ENCODE measurements around the gene ZNF438.
"Not testable (repeated sequence)": the region's sequence is repeated elsewhere in the genome, so short reads cannot be mapped to it uniquely, and the experiment has no call there.

Gene ZNF438

DNA sequence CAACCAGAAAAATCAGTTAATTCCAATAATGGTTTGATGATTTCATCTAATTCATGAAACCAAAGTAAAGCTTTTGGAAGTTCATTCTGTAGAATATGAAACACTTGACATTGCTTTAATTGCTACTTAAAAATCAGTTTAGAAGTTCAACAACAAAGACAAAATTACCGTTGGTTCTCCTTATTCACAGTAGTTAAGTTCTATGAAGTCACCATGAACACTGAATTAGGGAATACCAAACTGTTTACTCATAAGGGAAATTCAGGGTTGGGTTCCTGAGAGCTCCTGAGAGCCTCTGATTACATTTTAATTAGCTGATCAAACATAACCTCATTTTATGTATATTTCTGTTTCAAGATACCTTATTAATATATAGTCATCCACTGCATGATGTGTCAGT, 46.2 kb downstream of the ZNF438 start:
- DNase-seq (ENCODE audit: low read depth in 2 of 2) = no peak

DNA sequence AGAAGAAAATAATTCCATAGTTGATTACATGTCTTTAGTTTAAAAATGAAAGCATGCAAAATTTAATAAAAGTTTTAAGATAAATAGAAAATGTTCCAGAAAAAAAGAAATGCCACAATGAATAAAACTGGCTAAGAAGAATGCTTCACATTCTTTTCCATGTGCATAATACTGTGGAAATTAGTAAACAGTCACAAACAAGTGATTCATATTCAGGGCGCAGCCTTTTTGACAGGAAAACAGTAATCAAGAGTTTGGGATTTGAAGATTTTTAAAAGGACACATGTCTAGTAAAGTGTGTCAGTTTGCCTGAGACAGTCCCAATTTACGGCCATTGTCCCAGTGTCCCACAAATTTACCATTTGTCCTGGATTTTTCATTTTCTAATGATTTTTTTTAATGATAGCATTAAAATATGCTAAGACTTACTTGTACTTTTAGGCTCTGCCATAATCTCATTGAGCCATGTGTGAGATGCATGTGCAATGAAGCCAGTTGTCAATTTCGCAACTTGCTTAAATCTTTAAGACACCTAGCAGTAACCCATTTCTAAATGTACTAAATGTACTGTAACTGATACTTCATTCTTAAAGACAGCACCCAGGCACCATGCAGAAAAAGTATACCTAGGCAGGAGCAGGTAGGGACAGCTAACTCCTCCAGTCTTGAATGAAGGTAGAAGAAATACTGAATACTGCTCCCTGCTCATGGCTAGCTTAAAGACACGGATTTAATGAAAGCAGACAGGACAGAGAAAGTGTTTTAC, 46.9 kb downstream of the ZNF438 start:
- no peak for DNase-seq (ENCODE audit: low read depth in 2 of 2)

DNA sequence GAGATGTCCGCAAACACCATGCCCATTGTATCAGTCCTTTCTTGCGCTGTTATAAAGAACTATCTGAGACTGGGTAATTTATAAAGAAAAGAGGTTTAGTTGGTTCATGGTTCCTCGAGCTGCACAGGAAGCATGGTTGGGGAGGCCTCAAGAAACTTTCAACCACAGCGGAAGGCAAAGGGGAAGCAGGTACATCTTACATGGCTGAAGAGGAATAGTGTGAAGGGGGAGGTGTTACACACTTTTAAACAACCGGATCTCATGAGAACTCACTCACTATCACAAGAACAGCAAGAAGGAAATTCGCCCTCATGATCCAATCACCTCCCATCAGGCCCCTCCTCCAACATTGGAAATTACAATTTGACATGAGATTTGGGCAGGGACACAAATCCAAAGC, 48.5 kb downstream of the ZNF438 start:
- not testable (repeated sequence) for DNase-seq (ENCODE audit: low read depth in 2 of 2)

DNA sequence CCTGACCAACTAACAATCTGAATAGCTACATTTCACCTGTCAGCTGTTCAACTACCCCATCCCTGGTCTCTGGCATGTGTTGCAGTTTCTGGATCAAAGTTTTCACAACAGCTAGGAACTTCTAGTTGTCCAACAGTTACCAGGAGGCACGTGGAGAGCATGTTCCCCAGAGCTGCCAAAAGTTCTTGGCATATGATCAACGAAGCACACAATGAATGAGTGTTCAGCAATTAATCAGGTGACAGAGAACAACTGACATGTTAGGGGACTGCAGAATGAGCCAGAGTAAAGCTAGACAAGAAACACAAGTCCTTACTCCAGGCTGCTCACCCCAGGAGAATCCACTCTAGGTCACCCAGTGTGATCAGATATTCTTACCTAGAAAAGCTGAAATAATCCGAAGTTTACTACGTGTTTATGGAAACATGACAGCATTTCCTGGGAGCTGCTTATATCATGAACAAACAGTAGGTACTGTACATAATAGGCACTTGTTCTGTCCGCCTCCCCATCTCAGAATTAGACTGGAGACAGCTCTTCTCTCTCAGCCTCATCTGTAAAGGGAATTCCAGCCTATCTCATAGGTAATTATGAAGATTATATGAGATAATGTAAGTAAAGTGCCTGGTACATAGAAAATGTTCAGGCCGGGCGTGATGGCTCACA, 50.6 kb downstream of the ZNF438 start:
- no peak for DNase-seq (ENCODE audit: low read depth in 2 of 2)

DNA sequence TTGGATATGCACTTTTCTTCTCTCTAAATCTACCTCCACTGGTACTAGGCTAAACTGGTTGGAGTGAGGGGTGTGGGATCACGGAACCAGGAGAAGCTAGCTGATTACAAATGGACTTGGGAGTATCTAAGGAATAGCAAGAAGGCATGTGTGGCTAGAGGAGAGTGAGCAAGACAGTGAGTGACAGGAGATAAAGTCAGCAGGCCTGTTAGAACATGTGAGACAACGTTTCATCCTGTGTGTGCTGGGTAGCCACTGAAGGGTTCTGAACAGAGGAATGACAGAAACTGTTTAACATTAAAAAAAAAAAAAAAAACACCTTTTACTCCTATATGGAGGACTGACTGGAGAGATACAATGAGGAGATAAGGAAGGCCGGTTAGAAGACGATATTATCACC, 51.7 kb downstream of the ZNF438 start:
- DNase-seq (ENCODE audit: low read depth in 2 of 2) = no peak

DNA sequence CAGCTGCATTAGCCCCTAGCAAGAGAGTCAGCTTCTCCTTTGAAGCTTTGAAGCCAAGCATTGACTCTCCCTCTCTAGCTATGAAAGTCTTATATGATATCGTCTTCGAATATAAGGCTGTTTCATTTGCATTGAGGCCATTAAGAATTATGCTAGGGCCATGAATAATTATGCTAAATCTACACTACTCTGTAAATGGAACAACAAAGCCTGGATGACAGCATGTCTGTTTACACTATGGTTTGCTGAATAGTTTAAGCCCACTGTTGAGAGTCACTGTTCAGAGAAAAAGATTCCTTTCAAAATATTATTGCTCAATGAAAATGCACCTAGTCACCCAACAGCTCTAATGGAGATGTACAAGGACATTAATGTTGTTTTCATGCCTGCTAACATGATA, 52.8 kb downstream of the ZNF438 start:
- DNase-seq (ENCODE audit: low read depth in 2 of 2) = no peak

DNA sequence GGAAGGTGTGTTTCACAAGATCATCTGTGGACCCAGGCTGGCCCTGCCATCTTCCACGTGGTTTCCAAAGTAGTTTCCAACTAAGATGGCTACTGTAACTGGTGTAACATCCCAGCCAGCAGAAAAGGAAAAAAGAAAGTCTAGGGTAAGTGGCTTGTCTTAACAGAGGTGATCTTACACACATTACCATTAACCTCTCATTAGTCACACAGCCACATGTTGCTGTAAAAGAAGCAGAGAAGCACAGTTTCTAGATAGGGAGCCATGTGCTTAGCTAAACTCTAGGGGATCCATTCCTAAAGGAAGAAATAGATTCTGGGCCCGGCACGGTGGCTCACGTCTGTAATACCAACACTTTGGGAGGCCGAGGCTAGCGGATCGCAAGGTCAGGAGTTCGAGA, 54.3 kb downstream of the ZNF438 start:
- DNase-seq (ENCODE audit: low read depth in 2 of 2) = no peak

DNA sequence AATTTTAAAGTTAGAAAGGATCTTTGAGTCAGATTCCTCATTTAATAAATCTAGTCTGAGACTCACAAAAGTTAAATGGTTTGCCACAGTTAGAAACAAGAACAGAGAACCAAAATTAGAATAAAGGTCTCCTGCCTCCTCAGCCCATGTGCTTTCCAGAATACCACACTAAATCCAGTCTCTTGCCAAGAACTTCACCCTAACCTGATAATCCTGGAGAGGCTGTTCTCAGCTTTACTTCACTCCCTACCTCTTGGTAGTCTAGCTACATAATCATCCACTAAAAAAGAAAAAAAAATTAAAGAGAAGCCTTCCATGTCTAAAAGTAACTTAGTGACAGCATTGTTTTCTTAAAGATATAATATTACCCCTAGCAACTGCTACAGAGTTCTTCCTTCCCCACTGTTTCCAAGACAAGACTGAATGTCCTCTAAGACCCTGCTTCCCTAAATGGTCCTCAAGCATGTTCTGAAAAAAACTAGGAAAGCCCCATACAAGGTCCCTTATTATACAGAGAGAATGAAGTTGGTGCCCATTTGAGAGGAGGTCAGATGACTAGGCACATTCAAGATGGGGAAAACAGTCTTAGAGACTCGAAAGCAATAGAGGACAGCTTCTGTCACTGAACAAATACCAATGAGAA, 56.8 kb downstream of the ZNF438 start:
- DNase-seq (ENCODE audit: low read depth in 2 of 2) = no peak

DNA sequence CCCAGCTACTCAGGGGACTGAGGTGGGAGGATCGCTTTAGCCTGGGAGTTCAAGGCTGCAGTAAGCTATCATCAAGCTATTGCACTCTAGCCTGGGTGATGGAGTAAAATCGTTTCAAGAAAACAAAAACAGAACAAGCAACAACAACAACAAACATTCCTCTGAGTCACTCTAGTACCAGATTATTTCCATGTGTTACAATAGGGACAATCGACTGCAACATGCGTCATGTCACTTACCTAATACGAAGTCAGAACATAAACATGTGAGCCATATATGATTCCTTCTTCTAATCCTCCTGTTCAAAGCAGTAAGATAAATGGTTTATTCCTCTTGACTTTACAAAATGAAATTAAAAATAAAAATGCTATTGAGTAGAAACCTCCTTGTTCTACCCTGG, 57.3 kb downstream of the ZNF438 start:
- no peak for DNase-seq (ENCODE audit: low read depth in 2 of 2)

DNA sequence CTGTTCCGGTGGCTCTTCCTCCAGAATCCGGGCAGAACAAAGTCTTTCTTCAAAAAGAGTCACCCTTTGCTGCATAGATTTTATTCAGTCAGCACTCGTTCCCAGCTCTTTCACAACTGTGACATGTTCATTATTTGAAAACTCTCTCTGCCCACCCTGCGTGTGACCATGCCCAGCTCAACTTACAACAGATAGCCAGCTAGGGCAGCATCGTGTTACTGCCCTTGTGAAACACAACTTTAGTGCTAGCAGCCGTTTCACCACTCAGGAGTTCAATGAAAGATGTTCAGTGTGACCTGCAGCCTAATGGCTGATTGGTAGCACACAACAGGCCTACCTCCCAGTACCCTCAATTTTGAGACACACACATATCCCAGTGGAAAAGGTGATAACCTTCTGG, 57.9 kb downstream of the ZNF438 start:
- DNase-seq (ENCODE audit: low read depth in 2 of 2) = no peak

DNA sequence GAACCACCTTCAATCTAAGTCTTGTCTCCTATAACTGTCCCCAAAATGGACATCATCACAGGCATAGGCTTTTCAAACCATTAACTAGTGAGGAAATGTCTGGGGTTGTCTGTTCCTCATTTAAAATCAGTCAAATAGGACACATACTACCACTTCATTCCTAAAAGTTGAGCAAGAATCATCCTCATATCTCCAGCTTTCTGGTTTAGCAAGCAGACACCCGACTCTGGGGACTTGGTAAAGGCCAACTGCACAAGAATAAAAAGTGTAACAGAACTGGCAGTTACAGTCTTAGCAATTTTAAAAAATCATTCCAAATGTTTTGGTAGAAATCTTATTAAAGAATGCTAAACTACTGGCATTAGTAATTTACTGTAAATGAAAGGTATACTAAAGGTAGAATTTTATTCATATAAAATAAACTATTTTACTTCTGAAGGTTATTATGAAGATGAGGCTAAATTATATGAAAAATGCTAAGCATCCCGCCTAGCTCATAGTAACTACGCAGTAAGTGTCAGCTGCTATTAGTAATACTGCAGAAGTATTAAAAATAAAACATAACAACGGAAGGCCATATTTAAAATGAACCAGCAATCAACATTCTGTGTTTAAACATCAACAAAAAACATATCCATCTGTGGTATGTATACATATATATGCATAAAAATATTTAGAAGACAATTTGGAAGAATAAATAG, 60.8 kb downstream of the ZNF438 start:
- no peak for DNase-seq (ENCODE audit: low read depth in 2 of 2)

DNA sequence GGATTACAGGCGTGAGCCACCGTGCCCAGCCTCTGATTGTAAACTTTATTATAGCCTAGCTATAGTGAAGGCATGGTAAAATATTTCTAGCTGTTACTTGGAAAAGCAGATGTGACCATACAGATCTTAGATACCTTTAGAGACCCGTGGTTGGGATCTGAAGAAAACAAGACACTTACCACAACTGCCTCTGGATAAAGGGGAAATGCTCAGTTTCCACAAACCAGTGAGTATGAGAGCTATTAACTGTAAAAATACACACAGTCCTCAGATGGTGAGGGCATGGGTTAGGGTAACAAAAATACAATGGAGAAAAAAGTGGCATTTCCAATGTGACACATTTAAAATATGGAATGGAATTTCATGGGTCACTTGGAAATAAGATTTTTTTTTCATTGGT, 63.0 kb downstream of the ZNF438 start:
- DNase-seq (ENCODE audit: low read depth in 2 of 2) = no peak

DNA sequence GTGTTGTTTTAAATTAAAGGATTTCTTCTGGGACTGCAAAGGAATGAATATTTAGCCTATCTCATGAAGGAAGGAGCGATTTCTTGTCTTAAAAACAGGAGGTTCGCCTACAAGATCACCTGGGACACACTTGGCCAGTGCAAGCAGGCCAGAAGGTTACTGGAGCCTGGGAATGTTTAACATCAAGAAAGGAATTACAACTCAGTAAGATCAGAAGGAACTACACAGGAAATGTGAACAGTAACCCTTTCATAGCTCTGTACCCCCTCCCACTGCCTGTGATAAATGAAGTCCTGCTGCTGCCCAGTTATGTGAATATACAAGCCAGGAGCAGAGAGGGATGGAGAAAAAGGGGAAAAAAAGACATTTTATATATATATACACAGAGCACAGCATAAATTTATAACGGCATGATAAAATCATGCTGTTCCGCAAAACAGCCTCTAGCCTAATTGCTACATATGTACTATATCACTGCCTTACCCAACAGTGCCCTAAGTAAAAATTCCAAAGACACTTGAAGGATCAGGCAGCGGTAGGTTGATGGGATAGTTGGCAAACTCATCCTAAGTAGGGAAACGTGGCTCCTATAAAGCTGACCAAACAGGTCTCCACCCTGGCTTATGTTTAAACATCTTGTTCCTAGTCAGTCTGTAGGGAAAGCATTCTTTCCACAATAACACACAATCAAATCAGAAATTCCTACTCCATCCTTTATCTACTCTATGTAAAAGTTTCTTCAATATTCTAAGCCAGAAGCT, 63.8 kb downstream of the ZNF438 start:
- no peak for DNase-seq (ENCODE audit: low read depth in 2 of 2)

DNA sequence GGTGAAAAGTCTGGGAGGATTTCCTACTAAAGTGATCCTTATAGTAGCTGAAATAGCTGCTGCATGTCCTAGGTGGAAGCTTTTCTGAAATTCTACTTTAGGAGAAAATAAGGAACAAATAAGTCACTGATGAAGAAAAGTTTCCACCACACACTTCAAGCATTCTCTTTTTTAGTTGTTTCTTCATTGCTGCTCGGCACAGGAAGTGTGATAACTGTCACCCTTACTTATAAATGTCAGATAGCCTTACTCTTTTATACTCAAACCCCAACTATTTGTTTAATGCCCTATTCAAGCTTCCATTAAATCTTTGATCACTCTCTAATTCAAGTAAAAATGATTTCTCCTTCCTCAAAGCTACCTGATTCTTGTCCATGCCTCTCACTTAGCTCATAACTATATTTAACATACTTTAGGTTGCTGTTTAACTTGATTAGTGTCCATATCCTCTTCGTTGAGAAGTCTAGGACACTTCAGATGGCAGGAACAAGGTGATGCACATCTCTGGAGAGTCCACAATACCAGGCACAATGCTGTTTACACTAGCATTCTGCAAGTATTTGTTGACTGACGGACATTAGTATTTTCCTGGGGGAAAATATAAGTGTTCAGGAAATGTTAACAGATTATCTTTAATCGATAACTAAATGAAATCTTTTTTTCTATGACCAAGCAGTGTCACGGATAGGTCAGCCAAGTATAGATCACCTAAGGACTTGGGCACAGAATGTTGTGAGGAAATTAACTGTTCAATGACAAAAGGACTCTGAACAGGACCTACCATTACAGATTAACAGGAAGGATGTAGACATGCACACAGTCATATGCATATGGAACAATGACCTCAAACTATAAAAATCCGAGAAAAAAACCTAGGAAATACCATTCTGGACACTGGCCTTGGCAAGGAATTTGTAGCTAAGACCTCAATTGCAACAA, 67.4 kb downstream of the ZNF438 start:
- DNase-seq (ENCODE audit: low read depth in 2 of 2) = no peak

DNA sequence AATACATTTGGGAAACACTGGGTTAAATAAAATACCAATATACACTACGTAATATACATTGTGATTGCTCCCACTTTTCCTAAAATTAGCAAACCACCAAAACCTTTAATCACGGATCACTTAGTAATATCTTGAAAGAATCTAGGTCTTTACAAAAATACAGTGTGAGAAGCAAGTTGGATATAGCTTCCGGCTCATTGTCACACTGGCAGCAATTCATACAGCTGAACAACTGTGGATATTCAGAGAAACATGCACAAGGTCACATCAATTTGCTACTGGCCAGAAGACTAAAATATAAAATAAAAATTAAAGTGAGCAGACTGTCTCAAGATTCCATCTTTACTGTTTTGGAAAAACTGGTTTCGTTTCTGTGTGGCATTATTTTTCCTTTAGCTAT, 69.1 kb downstream of the ZNF438 start:
- no peak for DNase-seq (ENCODE audit: low read depth in 2 of 2)

DNA sequence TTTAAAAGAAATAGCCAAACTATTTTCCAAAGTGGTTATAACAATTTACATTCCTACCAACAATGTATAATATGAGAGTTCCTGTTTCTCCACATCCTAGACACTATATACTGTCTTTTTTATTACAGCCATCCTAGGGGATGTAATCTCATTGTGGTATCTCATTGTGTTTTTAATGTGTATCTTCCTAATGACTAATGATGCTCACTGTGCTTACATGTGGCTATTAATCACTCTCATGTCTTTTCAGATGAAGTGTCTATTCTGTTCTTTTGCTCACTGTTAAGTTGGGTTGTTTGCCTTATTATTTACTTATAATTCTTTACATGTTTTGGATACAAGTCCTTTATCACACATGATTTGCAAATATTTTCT, 71.8 kb downstream of the ZNF438 start:
- DNase-seq (ENCODE audit: low read depth in 2 of 2) = no peak

DNA sequence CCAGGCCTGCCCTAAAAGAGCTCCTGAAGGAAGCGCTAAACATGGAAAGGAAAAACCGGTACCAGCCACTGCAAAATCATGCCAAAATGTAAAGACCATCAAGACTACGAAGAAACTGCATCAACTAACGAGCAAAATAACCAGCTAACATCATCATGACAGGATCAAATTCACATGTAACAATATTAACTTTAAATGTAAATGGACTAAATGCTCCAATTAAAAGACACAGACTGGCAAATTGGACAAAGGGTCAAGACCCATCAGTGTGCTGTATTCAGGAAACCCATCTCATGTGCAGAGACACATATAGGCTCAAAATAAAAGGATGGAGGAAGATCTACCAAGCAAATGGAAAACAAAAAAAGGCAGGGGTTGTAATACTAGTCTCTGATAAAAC, 82.4 kb downstream of the ZNF438 start:
- DNase-seq (ENCODE audit: low read depth in 2 of 2) = not testable (repeated sequence)

DNA sequence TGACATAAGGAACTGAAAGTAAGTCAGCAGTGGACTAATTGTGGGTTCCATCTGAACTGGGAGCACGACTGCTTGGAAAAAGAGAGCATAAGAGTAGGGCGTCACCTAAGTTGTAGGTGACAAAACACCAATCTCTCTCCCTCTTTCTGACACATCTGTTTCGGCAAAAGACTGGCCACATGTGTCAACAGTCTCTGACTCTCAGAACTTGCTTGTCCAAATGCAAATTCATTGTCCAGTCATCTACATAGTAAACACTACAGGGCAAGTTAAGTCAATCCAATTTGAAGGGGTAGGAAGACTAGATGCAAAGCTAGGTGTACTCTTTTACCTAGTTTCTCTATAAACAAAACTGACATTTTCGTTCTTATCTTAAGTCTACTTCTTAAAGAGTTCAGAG, 87.7 kb downstream of the ZNF438 start:
- DNase-seq (ENCODE audit: low read depth in 2 of 2) = no peak

DNA sequence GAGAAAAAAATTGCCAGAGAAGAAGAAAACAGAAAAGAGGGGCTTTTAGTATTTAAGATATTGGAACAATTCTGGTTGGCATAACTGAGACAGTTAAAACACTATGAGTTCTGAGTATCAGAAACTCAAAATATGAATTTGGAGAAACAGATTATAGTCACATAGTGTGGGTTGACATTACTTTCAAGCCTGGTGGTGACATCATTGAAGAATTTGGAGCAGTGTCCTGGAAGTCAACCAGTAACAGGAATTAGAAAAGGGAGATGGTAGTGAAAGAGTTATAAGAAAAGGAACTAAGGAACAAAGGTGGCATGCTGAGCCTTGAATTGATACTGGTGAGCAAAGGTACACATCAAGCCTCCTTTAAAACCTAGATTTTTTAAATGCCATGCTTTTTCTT, 88.2 kb downstream of the ZNF438 start:
- no peak for DNase-seq (ENCODE audit: low read depth in 2 of 2)

DNA sequence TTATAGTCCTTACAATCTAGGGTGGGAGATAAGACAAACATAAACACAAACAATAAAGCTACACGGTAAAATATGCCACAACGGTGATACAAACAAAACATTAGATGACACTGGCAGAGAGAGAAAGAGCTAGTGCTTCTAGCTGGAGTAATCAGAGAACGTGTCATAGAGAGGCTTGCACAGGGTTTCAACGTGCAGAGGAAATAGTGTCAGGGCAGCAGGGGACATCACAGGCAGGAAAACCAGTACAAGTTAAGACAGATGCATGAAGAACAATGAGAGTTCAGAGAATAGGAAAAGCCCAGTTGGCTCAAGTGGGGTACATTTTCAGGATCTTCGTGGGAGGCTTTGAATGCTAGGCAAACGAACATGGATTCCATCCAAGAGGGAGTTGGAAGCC, 91.4 kb downstream of the ZNF438 start:
- DNase-seq (ENCODE audit: low read depth in 2 of 2) = no peak
